TTC549 (cell line): ENCODE data around the gene ZNF260.
"Not testable (repeated sequence)": the region's sequence is repeated elsewhere in the genome, so short reads cannot be mapped to it uniquely, and the experiment has no call there.

Experiments
- FAIRE-seq: peaks from 2 replicates; lab custom pipeline; 2012; peaks lifted over from hg19 to GRCh38; lab: Jason Lieb, UNC

Gene ZNF260

GRCh38 chr19:36528194-36528920 is at the start of gene ZNF260:
Gene ZNF260 (minus strand): TSS chr19:36528271. CDS start chr19:36515238, 13,033 bp downstream.
- peak; percentile 90 for FAIRE-seq

DNA sequence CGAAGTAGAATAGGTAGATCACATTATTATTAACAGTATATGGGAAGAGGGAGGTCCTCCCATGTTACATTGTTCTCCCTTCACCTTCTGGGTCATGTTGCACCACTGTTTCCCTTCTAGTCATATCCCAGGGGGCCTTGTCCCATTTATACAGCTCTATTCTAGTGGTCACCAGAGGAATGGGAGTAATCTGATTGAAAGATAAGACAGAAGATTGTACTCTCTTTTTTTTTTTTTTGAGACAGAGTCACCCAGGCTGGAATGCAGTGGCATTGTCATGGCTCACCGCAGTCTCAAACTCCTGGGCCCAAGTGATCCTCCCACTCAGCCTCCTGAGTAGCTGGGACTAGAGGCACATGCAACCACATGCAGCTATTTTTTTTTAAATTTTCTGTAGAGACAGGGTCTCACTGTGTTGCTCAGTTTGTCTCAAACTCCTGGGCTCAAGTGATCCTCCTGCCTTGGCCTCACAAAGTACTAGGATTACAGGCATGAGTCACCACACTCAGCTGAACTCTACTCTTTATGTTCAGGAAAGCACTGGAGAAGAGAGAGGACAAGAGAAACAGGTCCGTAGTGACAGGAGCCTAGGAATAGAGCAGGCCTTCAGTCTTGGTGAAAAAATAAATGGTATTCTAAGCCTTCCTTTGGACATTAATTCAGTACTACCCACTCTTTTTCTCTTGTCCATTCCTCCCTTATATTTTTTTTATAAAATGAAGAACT is 49.4 kb upstream of the ZNF260 start:
- no peak for FAIRE-seq

- no peak for FAIRE-seq
Measured at GRCh38 chr19:36574741-36575140, 46.7 kb upstream of the ZNF260 start.

DNA sequence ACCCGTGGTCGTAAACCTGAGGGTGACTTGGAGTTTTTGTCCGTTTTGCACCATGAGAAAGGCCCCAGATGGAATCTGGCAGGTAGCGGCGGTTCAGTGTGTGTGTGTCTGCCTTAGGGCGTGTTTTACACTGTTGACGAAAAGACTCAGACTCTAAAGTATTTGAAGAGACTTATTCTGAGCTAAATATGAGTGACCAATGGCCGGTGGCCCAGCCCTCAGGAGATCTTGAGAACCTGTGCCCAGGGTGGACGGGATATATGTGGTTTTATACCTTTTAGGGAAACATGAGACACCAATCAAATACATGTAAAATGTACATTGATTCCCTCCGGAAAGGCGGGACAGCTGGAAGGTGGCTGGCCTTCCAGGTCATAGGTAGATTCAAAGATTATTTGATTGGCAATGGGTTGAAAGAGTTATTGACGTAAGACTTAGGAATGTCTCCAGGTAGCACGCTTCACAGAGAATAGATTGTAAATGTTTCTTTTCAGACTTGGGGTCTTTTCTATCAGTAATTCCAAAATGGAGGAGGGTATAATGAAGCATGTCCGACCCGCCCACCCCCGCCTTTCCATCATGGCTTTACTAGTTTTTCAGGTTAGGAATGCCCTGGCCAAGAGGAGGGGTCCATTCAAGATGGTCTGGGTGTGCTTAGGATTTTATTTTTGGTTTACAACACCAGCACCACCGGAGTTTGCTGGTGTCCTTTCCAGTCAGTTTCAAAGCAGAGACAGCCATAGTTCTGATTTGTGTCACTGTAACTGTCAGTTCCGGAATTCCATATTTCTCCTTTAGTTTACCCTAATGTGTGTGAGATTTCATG is 46.0 kb upstream of the ZNF260 start:
- FAIRE-seq, result no peak

- no peak for FAIRE-seq
Measured at GRCh38 chr19:36573020-36573894, 45.2 kb upstream of the ZNF260 start, which contains the start of gene ZNF529. Gene ZNF529 (minus strand): TSS chr19:36573292. CDS start chr19:36572346, 946 bp downstream.

- no peak for FAIRE-seq
Measured at GRCh38 chr19:36572593-36573019, 44.5 kb upstream of the ZNF260 start.

DNA sequence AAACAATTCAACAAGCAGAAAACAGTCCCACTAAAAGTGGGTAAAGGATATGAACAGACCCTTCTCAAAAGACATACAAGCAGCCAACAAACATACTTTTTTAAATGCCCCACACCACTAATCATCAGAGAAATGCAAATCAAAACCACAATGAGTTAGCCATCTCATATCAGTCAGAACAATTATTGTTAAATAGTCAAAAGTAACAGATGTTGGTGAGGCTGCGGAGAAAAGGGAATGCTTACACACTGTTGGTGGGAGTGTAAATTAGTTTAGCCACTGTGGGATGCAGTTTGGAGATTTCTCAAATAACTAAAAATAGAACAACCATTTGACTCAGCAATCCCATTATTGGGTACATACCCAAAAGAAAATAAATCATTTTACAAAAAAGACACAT is 36.3 kb upstream of the ZNF260 start:
- no peak for FAIRE-seq

DNA sequence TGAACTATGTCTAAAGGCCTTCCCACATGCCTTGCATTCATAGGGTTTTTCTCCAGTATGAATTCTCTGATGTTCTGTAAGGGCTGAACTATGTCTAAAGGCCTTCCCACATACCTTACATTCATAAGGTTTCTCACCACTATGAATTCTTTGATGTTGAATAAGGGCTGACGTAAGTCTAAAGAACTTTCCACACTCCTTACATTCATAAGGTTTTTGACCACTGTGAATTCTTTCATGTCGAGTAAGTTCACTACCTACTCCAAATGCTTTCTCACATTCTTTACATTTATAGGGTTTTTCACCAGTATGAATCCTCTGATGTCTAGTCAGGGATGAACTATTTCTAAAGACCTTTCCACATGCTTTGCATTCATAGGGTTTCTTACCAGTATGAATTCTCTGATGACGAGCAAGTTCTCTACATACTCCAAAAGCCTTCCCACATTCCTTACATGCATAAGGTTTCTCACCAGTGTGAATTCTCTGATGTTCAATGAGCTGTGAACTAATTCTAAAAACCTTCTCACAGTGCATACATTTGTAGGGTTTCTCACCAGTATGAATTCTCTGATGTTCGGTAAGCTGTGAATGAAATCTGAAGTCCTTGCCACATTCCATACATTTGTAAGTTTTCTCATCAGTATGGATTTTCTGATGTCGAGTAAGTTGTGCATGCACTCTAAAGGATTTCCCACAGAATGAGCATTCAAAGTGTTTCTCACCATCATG is 19.1 kb upstream of the ZNF260 start:
- no peak for FAIRE-seq

DNA sequence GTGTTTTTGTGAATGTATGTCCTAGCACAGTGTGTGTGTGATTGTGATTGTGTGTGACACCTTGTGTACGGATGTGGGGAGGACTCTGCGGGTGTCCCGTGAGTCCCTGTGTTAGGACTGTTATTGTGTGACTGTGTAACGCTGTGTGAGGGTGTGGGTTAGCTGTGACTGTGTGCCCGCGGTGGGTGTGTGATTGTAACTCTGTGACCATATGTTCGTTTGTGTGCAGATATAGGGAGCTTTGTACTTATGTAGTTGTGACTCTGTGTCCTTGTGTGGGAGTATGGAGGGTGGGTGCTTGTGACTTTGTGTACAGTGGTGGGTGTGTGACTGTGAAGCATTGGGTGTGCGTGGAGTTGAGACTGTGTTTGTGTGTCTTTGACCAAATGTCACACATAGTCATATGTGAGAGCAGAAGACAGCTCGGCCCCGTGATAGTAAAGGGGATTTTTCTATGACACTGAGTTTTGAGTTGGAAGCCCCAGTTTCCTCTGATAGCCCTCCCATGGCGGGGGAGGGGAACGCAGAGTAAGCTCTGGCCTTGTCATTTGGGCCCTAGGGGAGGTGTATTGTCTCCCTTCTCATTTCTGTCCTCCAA is 949 bp upstream of the ZNF260 start:
- FAIRE-seq, result no peak

GRCh38 chr19:36527873-36528193 is 238 bp downstream of the ZNF260 start:
- no peak for FAIRE-seq

DNA sequence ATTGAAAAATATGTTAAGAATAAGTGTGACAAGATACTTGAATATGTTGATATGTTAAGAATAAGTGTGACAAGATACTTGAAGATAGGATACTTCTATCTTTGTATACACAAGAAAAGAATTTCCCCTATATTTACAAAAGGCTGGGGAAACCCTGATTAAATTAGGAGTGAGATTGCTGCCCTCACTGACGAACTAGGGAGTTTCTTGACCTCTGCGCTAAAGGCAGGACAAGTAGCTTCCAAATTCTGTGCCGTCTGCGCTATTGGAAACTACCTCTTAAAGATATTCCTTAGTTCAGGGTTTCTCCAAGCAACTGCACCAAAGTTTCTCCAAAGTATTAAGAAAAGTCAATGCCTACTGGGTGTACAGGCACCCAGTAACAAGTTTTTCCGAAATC is 730 bp downstream of the ZNF260 start:
- no peak for FAIRE-seq

GRCh38 chr19:36526581-36526980 is 1.5 kb downstream of the ZNF260 start:
- FAIRE-seq, result no peak

DNA sequence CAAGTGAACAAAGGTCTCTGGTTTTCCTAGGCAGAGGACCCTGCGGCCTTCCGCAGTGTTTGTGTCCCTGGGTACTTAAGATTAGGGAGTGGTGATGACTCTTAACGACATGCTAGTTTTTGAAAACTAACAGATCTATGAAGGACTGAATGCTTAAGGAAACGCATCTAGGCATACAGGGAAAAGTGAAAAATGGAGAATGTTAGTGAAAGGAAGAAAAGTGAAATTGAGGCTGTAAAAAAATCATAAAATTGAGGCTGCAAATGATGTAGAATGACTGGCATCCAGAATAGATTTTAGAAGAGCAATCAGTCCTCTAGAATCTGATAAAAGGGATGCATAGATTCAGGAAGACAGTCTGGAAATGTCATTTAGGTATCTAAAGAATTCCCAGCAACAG is 3.5 kb downstream of the ZNF260 start:
- no peak for FAIRE-seq

DNA sequence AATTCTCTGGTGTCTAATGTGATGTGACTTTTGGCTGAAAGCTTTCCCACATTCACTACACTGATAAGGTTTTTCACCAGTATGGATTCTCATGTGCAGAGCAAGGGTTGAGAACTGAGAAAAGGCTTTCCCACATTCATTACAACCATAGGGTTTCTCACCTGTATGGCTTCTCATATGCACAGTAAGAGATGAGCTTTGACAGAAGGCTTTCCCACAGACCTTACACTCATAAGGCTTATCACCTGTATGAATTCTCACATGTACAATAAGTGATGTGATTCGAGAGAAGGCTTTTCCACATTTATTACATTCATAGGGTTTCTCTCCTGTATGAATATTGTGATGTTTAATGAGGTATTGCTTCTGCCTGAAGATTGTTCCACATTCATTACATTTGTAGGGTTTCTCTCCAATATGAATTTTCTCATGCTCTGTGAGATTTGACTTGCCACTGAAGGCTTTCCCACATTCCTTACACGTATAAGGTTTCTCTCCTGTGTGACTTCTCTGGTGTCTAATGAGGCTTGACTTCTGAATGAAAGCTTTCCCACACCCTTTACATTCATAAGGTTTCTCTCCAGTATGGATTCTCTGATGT is 14.0 kb downstream of the ZNF260 start:
- FAIRE-seq, result no peak

GRCh38 chr19:36508325-36508724 is 19.7 kb downstream of the ZNF260 start:
- no peak for FAIRE-seq

DNA sequence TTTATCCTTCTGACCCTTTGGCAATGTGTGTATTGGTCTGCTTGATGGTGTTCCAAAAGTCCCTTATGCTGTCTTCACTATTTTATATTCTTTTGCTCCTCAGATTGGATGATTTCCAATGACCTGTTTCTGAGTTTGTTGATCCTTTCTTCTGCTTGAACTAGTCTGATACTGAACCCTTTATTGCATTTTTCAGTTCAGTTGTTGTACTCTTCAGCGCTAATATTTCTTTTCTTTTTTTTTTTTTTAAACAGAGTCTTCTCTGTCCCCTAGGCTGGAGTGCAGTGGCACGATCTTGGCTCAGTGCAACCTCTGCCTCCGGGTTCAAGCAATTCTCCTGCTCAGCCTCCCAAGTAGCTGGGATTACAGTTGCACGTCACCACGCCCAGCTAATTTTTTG is 26.1 kb downstream of the ZNF260 start:
- FAIRE-seq, result no peak

DNA sequence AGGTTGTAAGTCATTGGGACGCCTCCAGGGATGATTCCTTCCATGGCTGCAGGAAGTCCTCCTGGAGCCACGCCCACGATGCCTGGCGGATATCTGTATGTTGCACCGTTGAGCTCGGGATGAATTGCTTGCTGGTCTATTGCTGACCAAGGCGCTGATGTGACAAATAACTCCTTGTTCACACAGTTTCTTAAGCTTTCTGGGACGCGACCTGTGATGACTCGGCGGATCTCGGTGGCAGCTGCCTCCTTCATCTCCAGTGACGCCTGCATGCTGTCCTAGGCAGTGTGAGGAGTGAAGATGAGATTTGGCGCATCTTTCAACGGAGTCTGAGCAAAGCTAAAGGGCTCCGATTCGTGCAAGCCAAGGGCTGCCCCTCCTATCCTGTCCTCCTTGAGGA is 31.1 kb downstream of the ZNF260 start:
- FAIRE-seq, result no peak

- peak; percentile 9 for FAIRE-seq
Measured at GRCh38 chr19:36492689-36493453, 35.2 kb downstream of the ZNF260 start.

- FAIRE-seq, result not testable (repeated sequence)
Measured at GRCh38 chr19:36490846-36491245, 37.2 kb downstream of the ZNF260 start.
